ENCODE results near the gene NECAP2.

DNA sequence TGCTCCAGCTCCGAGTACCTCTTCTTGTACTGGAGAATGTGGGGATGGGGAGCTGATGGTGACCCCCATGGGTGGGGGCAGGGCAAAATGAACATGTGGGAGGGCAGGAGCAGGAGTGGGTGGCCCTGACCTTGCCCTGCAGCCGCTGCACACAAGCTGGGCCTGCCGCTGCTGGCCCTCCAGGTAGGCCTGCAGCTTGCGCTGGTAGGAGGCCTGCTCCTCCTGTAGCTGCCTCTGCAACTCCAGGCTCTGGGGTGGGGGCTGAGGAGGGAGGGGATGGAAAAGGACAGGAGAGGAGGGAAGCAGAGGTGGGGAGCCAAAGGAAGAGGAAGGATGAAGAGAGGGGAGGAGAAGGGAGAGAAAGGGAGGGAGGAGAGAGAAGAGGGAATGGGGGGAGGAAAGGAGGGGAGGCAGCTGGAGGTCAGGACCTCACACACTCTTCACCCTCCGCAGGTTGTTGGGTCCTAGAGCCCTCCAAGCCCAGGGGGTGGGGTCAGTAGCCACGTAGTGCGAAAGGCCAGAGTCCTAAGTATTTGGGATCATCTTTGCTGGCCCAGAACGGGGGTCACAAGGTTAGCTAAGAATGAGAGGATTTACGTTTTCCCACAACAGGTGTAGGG is 50.6 kb downstream of the NECAP2 start:
- TF ChIP-seq SUZ12 (IDR thresholded peaks at IDR 0.05) = no peak
- no peak for TF ChIP-seq FOXK2 (IDR thresholded peaks at IDR 0.05)
- no peak for TF ChIP-seq HDGF (IDR thresholded peaks at IDR 0.05; ENCODE audit: borderline replicate concordance)
- TF ChIP-seq FOXA1 (IDR thresholded peaks at IDR 0.05) = no peak
- TF ChIP-seq SP1 (IDR thresholded peaks at IDR 0.05) = no peak
- no peak for TF ChIP-seq FOXM1 (IDR thresholded peaks at IDR 0.05; ENCODE audit: borderline replicate concordance)
- no peak for TF ChIP-seq PKNOX1 (IDR thresholded peaks at IDR 0.05)
- no peak for TF ChIP-seq TARDBP (IDR thresholded peaks at IDR 0.05)
- no peak for TF ChIP-seq CTBP1 (IDR thresholded peaks at IDR 0.05; ENCODE audit: borderline replicate concordance)
- no peak for TF ChIP-seq L3MBTL2 (conservative IDR thresholded peaks at IDR 0.05)
- no peak for TF ChIP-seq BHLHE40 (IDR thresholded peaks at IDR 0.05; ENCODE audit: borderline replicate concordance)
- no peak for TF ChIP-seq LEF1 (IDR thresholded peaks at IDR 0.05; ENCODE audit: borderline replicate concordance)
- no peak for TF ChIP-seq ARNT (IDR thresholded peaks at IDR 0.05)
- no peak for TF ChIP-seq NFRKB (IDR thresholded peaks at IDR 0.05)
